Measurements from ENCODE around the gene ELOVL2.
"Not testable (repeated sequence)": the region's sequence is repeated elsewhere in the genome, so short reads cannot be mapped to it uniquely, and the experiment has no call there.

Gene ELOVL2, protein sequence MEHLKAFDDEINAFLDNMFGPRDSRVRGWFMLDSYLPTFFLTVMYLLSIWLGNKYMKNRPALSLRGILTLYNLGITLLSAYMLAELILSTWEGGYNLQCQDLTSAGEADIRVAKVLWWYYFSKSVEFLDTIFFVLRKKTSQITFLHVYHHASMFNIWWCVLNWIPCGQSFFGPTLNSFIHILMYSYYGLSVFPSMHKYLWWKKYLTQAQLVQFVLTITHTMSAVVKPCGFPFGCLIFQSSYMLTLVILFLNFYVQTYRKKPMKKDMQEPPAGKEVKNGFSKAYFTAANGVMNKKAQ

DNA sequence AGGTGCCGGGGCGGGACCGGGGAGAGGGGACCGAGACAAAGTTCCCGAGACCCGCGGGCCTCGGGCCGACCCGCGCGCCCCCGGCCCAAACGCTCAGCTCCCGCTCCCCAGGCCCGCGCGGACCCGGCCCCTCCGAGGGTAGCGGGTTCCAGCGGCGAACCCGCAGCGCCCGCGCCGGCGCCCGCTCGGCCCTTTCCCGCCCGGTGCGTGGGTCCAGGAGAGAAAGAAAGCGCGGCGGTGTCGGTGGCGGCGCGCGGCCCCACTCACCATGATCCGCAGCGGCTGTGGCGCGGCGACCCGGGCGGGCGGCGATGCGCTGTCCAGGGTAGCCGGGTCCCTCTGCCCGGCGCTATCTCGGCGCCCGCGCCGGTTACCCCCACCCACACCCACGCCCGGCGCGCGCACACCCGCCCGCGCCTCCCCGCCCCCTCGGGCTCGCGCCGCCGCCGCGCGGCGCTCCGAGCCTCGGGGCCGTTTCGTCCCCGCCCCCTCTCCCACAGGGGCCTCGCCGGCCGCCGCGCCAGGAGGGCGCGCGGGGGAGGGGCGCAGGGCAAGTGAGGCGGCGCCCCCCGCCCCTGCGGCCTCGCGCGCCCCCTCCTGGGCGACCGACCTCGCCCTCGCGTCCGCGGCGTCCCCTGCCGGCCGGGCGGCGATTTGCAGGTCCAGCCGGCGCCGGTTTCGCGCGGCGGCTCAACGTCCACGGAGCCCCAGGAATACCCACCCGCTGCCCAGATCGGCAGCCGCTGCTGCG is at the start of gene ELOVL2:
TSS of gene ELOVL2 (minus strand) at position 345 of the 751 bp plus-strand sequence. CDS start at position 270, 75 bp downstream.
- peak; percentile 11 for DNase-seq

DNA sequence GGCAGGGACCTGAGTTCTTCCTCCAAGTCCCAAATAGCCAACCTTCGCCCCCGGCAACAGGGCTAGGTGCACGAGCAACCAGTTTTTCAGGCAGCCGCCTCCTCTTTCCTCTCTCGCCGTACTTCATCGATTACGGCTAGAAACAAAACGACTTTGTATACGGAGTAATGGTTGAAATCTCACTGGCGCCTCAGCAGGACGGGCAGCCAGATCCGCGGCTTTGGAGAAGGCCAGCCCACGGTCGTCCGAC is 49.2 kb upstream of the ELOVL2 start:
- no peak for DNase-seq

DNA sequence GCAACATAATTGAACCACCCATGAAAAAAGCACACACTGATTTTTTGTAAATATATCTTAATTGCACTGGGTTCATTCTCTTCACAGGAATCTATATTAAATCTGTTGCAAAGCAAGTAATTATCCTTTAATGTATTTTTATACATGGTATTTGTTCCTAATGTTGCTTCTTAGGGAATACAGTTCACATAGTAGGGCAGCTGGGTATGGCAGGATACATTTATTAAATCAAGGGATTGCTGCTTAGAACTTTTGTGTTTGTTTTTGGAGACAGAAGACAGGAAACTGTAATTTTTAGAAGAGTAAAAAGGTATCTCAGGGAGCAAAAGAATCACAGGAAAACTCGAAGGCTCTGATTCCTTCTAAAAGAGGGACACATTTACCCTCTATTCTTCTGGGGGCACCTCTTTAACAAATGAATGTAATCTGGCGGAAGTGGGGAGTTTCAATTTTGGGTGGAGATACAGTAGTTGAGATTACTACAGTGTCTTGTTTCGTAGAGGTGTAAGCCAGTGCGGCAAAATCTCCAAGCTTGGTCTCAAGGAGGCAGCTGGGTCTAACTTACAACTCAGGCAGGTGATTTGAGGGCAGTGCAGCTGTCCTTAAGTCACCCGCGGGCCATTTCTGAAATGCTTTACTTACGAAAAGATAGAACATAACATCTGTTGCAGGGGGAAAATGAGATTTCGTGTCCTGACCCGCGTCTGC is 48.7 kb upstream of the ELOVL2 start:
- DNase-seq, result peak; percentile 56

DNA sequence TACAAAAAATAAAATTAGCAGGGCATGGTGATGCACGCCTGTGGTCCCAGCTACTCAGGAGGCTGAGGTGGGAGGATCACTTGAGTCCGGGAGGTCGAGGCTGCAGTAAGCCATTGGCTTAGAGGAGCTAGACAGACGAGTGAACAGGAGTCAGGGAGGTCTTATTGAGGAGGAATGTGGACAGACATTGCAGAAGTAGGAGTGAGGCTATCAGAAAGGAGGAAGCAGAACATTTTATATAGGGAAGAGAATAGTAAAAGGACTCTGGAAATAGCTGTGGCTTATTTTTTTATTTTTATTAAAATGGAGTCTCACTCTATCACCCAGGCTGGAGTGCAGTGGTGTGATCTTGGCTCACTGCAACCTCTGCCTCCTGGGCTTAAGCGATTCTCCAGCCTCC is 47.0 kb upstream of the ELOVL2 start:
- DNase-seq, result not testable (repeated sequence)

DNA sequence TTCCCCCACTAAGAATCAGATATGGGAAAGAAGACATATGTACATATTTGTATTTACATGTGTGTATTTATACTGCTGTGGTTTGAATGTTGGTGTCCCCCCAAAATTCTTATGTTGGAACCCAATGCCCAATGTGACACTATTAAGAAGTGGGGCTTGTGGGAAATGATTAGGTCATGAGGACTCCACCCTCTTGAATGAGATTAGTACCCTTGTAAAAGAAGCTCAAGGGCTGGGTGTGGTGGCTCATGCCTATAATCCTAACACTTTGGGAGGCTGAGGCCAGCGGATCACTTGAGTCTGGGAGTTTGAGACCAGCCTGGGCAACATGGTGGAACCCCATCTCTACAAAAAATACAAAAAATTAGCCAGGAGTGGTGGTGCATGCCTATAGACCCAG is 45.6 kb upstream of the ELOVL2 start:
- DNase-seq, result no peak

DNA sequence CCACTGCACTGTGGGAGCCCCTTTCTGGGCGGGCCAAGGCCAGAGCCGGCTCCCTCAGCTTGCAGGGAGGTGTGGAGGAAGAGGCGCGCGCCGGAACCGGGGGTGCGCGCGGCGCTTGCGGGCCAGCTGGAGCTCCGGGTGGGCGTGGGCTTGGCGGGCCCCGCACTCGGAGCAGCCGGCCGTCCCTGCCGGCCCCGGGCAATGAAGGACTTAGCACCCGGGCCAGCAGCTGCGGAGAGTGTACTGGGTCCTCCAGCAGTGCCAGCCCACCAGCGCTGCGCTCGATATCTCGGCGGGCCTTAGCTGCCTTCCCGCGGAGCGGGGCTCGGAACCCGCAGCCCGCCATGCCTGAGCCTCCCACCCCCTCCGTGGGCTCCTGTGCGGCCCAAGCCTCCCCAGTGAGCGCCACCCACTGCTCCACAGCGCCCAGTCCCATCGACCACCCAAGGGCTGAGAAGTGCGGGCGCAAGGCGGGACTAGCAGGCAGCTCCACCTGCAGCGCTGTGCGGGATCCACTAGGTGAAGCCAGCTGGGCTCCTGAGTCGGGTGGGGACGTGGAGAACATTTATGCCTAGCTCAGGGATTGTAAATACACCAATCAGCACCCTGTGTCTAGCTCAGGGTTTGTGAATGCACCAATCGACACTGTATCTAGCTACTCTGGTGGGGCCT is 43.2 kb upstream of the ELOVL2 start:
- DNase-seq, result not testable (repeated sequence)

DNA sequence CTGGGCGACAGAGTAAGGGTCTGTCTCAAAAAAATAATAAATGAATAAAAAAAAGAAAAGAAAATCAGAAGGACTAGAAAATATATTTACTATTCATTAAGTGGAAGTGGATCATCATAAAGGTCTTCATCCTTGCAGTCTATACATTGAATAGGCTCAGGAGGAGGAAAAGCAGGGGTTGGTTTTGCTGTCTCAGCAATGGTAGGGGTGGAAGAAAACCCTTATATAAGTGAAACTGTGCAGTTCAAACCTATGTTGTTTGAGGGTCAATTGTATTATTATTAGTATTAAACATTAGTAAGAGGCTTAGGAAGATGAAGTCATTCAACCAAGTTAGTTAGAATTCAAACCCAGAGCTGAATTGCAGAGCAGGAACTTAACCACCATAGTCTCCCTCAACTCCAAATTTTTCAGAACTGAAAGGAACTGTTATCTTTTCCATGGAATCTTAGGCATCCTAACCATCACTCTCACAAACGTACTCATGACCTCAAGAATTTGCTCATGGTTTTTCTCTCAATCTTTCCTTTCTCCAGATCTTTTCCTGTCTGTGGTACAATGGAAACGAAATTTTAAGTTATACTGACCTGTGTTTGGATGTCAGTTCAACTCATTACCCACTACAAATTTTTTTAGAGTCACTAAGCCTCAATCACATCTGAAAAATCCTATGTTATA is 41.8 kb upstream of the ELOVL2 start:
- DNase-seq, result no peak

DNA sequence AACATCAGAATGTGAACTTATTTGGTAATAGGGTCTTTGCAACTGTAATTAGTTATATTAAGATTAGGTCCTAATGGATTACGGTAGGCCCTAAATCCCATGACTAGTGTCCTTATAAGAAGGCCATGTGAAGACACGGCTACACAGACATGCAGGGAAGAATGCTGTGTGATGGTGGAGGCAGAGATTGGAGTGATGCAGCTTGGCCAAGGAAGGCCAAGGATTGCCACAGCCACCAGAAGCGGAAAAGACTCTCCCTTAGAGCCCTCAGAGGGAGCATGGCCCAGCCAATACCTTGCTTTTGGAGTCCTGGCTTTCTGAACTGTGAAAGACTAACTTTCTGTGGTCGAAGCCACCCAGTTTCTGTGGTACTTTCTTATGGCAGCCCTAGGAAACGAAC is 39.9 kb upstream of the ELOVL2 start:
- DNase-seq, result no peak

DNA sequence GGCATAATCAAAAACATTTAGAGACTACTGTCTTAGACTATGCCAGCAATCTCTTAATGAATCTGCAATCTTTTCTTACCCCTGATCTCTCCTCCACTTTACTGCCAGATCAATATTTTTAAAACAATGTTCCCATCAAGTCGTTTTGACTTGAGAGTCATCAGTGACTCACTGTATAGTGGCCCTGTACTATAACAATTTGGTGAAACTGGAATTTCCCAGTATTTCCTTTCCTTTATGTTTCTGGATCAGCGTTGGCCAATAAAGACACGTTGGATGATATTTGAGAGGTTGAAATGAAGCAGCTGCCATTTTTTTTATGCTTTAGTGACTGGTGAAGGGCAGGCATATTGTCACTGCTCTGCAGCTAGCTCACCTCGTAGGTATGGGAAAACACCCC is 39.4 kb upstream of the ELOVL2 start:
- DNase-seq, result no peak

DNA sequence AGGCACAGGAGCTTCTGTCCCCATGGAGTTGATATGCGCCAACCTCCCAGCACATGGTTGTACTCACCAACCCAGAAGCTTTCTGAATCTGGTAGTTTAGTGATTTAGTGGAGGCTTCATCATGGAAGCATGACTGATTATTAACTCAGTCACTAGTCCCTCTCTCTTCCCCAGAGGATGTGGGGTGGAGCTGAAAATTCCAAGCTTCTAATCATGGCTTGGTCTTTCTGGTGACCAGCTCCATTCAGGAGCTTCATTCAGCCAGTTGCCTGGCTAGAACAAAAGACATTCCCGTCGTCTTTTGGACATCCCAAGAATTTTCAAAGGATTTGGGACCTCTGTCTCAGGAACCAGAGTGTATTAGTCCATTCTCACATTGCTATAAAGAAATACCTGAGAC is 36.2 kb upstream of the ELOVL2 start:
- DNase-seq, result no peak

DNA sequence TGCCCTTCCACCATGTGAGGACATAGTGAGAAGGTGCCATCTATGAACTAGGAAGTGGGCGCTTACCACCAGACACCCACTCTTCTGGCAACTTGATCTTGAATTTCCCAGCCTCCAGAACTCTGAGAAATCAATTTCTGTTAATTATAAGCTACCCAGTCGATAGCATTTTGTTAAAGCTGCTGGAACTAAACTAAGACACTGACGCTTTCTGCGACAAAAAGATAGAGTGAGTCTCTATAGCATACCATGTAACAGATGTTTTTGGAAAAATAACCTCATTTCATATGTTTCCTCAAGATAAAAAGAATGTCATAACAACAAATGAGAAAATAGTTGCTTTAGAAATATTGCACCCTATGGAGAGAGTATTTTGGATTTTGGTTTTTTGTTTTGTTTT is 34.2 kb upstream of the ELOVL2 start:
- no peak for DNase-seq

DNA sequence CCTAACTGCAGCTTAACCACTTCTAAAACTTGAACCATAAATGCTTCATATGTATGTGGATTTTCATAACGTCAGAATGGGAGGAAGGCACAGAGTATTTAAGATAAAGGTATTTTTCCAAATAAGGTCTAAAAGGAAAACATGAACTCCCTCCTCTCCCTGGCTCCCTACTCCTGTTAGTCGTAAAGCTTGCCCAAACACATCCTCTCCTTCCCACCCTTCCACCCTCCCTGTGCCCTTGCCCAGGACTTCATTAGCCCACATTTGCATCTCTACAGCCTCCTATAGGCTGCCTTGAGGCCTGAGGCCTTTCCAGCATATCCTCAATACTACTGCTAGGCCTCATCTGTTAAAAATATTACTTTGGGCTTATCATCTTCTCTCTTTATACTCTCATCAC is 32.4 kb upstream of the ELOVL2 start:
- DNase-seq, result no peak

DNA sequence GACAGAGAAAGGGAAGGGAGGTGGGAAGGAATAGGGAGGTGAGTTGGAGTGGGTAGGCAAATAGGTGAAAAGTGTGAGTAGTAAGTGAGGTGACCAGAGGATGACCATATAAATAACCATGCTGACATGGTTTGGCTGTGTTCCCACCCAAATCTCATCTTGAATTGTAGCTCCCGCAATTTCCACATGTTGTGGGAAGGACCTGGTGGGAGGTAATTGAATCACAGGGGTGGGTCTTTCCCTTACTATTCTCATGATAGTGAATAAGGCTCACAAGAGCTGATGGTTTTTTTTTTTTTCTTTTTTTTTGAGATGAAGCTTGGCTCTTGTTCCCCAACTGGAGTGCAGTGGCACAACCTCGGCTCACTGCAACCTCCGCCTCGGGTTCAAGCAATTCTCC is 28.0 kb upstream of the ELOVL2 start:
- no peak for DNase-seq

DNA sequence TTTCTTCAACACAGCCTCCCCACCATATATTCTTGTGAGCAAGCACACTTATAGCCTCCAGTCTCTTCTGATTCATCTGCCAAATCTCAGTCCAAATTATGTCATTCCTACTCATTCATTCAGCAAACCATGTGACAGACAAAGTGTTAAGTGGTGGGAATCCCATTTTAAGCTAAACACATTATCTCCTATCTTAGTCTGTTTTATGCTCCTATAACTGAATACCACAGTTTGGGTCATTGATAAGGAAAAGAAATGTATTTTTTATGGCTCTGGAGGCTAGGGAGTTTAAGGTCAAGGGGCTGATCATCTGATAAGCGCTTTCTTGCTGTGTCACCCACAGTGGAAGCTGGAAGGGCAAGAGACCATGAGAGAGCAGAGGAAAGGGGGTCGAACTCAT is 25.7 kb upstream of the ELOVL2 start:
- no peak for DNase-seq

DNA sequence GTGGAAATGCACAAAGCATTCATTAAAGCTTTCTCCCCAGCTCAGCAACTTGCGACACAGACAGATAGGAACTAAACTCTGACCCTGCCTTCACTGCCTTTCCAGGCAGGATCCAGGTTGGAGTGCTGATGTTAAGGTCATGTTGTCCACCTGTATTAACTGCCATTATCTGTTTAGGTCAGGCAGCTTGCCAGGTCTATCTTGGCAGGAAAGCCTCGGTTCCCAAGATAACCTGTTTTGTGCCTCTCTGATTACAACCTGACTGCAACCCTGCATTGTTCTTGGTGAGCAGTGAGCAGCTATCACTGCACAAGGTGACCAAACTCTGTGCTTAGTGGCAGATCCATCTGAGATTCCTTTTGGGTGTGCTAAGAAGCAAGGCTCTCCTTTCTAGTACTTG is 23.2 kb upstream of the ELOVL2 start:
- no peak for DNase-seq

DNA sequence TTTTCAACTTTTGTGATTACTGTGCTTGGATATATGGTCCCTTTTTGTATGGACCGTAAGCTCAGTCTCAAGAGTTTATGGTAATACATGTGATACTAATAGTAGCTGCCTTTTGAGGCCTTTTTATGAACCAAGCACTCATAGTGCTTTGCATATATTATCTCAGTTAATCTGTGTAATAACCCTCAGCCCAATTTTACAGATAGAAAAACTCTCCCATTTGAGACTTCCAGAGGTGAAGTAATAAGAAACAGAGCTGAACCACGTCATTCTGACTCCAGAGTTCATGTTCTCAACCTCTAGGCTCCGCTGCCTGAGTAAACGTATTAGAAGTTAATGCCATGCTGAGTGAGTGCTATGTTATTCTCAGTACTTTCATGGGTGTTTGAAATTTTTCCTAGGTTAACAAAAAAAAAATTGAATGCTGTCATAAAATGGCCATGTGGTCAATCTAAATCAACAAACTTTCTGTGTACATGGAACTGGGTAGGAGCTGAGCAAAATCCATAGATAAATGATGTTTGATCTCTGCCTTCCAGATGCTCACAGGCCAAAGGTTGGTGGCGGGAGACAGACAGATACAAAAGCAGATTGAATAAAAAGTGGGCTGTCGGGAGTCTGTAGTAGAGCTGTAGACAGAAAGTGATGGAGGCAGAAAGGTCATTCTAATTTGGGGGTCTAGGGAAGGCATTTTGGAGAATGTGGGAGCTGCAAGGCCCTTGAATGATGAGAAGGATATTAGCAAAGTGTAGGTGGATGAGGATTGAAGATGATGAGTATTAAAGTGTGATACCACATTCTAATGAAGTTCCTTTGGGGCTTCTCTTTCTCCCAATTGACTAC is 22.6 kb upstream of the ELOVL2 start:
- no peak for DNase-seq

DNA sequence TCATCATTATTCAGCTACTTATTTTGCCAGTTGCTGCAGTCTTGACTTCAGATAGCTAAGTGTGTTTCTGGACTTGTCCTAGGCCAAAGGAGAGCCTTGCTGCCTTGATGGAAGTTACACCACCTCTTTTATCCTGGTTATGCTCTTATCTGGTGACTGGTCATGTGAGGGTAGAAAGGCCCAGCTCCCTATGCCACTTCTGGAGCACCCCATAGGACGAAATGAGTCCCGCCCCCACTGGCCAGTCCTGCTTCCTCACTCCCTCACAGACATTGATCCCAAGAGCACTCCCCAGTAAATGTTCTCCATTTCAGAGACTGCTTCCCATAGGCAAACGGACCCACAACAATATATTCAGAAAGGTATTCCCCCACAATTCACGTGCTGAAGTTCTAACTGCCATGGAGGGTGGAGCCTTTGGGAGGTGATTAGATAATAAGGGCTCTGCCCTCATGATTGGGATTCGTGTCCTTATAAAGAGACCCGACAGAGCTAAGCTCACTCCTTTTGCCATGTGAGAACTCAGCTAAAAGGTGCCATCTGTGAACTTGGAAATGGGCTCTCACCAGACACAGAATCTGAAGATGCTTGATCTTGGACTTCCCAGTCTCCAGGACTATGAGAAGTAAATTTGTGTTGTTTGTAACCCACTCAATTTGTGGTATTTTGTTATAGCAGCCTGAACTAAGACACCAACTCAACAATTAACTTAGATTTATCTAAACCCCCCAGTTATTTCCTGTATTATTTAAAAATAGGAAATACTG is 21.5 kb upstream of the ELOVL2 start:
- no peak for DNase-seq

DNA sequence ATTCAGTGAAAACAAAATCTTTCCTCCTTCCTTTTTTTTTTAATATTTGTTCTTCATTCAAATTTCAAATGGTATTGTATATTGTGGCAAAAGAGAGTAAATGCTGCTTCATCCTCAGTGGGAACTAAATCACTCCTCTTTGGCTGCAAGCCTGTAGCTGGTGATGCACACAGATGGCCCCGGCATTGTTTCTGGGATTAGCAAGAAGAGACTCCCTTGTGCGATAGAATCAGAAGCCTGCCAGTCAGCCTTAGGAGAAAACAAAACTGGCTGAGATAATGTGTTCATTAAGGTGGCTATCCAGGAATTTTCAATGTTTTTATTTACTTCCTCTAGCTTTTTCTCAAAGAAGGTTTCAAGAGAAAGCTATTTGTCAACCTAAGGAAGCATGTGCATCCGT is 20.7 kb upstream of the ELOVL2 start:
- no peak for DNase-seq

DNA sequence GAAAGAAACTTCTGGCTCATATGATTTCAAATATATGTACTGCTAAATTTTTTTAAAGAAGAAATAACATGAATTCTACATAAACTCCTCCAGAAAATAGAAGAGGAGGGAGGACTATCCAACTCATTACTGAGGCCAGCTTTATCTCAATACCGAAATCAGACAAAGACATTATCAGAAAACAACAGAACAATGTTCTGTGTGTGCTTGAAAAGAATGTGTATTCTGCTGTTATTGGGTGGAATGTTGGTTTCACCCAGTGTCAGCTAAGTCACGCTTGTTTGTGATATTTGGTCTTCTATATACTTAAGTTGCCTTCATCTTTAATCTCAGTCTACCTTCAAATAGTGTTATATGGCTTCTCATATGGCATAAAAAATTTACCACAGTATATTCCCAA is 18.6 kb upstream of the ELOVL2 start:
- no peak for DNase-seq

DNA sequence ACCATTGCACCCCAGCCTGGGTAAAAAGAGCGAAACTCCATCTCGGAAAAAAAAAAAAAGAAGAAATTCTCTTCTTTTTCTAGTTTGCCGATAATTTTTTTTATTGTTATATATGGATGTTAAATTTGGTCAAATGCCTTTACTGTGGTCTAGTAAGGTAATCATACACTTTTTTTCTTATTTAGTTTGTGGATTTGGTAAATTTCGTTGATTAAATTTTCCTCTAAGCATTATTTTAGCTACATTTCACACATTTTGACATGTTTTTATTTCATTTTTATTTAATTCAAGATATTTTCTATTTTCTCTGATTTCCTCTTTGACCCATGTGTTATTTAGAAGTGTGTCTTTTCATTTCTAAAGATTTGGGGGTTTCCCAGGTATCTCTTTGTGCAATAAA is 18.0 kb upstream of the ELOVL2 start:
- no peak for DNase-seq

DNA sequence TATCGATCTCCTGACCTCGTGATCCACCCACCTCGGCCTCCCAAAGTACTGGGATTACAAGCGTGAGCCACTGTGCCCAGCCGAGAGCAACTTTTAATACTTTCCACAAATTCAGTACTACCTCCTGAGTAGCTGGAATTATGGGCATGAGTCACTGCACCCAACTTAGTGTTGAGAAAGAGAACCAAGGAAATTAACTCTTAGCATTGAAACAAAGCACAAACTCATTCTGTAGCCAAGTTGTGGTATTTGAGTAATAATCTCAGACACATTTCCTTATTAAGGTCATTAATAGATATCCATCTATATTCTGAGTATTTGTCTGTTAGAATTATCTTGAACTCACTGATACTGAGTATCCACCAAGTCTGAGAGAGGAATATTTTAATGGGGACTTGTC is 14.3 kb upstream of the ELOVL2 start:
- DNase-seq, result no peak
